GM10266 (cell line): ENCODE data around the gene NF1.
"Not testable (repeated sequence)": the region's sequence is repeated elsewhere in the genome, so short reads cannot be mapped to it uniquely, and the experiment has no call there.

ENCODE experiments used
- DNase-seq: peaks from one replicate; pipeline ENCODE4 v3.0.0; 2012; ENCODE audit errors: extremely low spot score
- TF ChIP-seq, protein P1 (sequence below): IDR thresholded peaks from 2 replicates; pipeline ENCODE4 v1.5.1; 2012; ENCODE audit warnings: mild to moderate bottlenecking, low read depth; ENCODE audit not compliant: control insufficient read depth, insufficient read depth; ENCODE audit errors: missing control alignments

The NF1 gene

DNA sequence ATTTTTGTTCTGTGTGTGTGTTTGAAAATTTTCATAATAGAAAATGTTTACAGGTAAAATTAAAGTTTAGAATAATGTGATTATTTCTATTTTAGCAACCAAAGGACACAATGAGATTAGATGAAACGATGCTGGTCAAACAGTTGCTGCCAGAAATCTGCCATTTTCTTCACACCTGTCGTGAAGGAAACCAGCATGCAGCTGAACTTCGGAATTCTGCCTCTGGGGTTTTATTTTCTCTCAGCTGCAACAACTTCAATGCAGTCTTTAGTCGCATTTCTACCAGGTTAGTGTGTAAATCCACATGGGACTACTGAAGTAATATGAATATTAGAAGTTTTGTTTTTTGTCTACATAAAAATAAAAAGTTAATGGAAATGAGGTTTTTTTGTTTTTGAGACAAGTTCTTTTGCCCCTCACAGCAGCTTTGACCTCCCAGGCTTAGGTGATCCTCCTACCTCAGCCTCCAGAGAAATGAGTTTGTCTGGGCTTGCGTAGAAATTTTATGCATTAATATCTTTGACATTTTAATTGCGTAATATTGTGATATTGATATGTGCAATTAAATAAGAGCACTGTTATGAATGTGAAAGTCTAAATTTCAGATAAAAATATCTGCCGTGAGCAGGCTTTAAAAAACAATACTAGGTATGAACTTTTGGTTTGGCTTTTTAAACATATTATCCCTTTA is 68.5 kb downstream of the NF1 start:
- DNase-seq = no peak
- TF ChIP-seq, protein P1, sequence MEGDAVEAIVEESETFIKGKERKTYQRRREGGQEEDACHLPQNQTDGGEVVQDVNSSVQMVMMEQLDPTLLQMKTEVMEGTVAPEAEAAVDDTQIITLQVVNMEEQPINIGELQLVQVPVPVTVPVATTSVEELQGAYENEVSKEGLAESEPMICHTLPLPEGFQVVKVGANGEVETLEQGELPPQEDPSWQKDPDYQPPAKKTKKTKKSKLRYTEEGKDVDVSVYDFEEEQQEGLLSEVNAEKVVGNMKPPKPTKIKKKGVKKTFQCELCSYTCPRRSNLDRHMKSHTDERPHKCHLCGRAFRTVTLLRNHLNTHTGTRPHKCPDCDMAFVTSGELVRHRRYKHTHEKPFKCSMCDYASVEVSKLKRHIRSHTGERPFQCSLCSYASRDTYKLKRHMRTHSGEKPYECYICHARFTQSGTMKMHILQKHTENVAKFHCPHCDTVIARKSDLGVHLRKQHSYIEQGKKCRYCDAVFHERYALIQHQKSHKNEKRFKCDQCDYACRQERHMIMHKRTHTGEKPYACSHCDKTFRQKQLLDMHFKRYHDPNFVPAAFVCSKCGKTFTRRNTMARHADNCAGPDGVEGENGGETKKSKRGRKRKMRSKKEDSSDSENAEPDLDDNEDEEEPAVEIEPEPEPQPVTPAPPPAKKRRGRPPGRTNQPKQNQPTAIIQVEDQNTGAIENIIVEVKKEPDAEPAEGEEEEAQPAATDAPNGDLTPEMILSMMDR = no peak

DNA sequence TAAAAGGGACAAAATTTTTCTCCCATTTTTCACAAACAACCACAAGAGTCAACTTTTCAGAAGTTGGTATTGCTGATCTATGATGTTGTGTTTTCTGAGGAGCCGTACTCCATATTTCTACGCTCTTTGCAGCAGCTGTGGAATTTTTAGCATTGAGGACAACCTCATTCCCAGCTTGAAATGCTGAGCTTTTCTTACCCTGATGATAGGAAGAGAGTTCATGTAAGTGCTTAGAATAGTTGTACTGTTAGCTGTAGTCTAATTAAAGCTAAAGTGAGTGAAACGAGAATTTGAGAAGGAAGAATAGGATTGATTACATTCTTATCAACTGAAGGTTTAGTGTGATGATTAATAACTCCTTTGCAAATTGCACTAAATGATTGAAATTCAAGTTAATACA is 72.3 kb downstream of the NF1 start:
- no peak for DNase-seq
- TF ChIP-seq, protein P1 = no peak

DNA sequence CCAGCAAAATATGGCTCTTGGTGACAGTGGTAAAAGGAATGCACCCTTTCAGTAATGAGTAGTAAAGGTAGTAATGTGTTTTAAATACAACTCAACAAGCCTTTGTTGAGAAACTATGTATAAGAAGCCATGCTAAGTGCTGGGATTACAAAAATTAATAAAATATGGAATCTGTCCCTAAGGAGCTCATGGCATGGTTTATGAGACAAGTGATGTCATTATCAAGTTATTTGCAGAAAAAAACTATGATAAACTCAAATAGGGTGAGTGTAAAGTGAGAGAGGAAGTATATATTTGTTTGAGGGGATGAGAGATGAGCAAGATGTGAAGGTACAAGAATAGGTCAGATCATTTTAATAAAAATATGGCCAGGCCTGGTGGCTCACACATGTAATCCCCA is 76.9 kb downstream of the NF1 start:
- TF ChIP-seq, protein P1 = no peak
- no peak for DNase-seq

DNA sequence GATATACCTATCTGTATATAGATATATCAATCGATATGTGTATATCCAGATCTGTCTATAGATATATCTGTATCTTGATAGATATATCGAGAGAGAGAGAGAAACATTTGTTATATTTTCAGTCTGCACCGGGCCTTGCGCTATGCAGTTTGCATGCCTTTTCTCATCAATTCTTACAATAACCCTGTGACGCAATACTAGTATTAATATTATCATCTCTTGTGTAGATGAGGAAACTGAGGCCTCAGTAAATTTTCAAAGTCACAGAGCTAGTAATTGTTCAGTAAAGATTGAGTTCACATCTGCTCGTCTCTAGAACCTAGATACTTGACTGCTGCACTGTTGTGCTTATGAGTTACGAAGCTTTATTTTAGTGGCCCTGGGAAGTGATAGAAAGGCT is 77.6 kb downstream of the NF1 start:
- TF ChIP-seq, protein P1 = no peak
- DNase-seq = no peak

DNA sequence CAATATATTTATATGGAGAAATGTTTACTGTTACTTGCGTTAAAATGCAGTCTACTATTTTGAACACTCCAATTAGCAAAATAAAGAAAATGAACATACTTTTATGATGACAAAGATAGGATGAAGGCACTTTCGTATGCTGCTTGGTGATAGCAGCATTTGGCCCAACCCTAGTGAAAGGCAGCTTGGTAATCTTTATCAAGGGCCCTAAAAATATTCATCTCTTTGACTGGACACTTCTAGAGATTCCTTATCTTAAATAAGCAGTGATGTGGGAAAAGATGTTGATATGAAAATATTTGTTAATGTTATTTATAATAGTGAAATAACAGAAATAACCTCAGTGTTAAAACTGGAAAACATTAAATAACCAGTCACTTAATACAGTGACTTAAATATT is 79.4 kb downstream of the NF1 start:
- TF ChIP-seq, protein P1 = no peak
- DNase-seq = no peak

DNA sequence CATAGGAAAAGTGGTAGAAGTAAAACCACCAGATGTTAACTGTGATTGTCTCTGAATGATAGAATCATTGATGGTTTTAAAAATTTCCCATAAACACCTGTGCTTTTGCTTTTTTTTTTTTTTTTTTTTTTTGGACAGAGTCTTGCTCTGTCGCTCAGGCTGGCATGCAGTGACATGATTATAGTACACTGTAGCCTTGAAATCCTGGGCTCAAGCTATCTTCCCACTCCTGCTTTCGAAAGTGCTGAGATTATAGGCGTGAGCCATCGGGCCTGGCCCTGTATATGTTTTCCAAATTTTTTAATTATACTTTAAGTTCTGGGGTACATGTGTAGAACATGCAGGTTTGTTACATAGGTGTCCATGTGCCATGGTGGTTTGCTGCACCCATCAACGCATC is 80.5 kb downstream of the NF1 start:
- TF ChIP-seq, protein P1 = no peak
- DNase-seq = no peak

DNA sequence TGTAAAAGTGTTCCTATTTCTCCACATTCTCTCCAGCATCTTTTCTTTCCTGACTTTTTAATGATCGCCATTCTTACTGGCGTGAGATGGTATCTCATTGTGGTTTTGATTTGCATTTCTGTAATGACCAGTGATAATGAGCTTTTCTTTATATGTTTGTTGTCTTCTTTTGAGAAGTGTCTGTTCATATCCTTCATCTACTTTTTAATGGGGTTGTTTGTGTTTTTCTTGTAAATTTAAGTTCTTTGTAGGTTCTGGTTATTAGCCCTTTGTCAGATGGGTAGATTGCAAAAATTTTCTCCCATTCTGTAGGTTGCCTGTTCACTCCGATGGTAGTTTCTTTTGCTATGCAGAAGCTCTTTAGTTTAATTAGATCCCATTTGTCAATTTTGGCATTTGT is 81.4 kb downstream of the NF1 start:
- not testable (repeated sequence) for DNase-seq

DNA sequence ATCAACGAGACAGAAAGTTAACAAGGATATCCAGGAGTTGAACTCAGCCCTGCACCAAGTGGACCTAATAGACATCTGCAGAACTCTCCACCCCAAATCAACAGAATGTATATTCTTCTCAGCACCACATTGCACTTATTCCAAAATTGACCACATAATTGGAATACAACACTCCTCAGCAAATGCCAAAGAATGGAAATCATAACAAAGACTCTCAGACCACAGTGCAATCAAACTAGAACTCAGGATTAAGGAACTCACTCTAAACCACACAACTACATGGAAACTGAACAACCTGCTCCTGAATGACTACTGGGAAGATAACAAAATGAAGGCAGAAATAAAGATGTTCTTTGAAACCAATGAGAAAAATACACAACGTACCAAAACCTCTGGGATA is 84.2 kb downstream of the NF1 start:
- DNase-seq = not testable (repeated sequence)
